Vagina (tissue), 2 donors: Measurements from ENCODE around the gene FIGNL1. TPM values are rescaled to one million over a fixed set of nuclear protein-coding genes. Genes with fewer than 3 reads are reported as not detected.

ENCODE experiments used
- DNase-seq, 2 donors: peaks; one replicate each; pipeline ENCODE4 v3.0.0-alpha.2; 2017; ENCODE audit errors: extremely low spot score in 2 of 2
- H3K27ac ChIP-seq: fragments of 200-600 bp; sonication (generic); one replicate; pipeline ENCODE4 v1.5.1; 2019
- H3K27me3 ChIP-seq: fragments of 200-600 bp; sonication (generic); one replicate; pipeline ENCODE4 v1.5.1; 2019
- H3K36me3 ChIP-seq, 2 donors: fragments of 200-600 bp; sonication (generic); one replicate each; pipeline ENCODE4 v1.5.1; 2017 to 2019
- H3K4me1 ChIP-seq: fragments of 200-600 bp; sonication (generic); one replicate; pipeline ENCODE4 v1.5.1; 2019
- H3K4me3 ChIP-seq, 2 donors: fragments of 200-600 bp; sonication (generic); 1 replicate in 1 of 2; 2 replicates in 1 of 2; pipeline ENCODE4 v1.5.1; 2016 to 2019
- H3K9me3 ChIP-seq: fragments of 200-600 bp; sonication (generic); one replicate; pipeline ENCODE4 v1.5.1; 2019
- POLR2A ChIP-seq, 2 donors: fragments of 450-650 bp; IDR thresholded peaks; one replicate each; pipeline ENCODE4 v1.6.1; 2017; ENCODE audit warnings: antibody characterized with exemption in 2 of 2, mild to moderate bottlenecking in 2 of 2, moderate library complexity in 2 of 2
- POLR2AphosphoS5 ChIP-seq, 2 donors: sonication (generic); formaldehyde crosslinking; IDR thresholded peaks; one replicate each; pipeline ENCODE4 v1.9.0; 2017; ENCODE audit warnings: antibody characterized with exemption in 2 of 2, mild to moderate bottlenecking in 2 of 2, low read depth in 1 of 2; ENCODE audit not compliant: insufficient read depth in 1 of 2
- intact Hi-C: fragments of 100-400 bp; cut with DNase I; formaldehyde crosslinking; loops from one replicate; pipeline ENCODE4 v1.15.1; 2023
- total RNA-seq: library from RNA; depleted of rRNA; stranded (reverse); fragments of >200 nt; gene quantifications from one replicate; pipeline ENCODE4 v1.2.3, GENCODE V29; 2016
- TF ChIP-seq, protein P1 (sequence below), 3 experiments: fragments of 450-650 bp in 2 of 3; fragments of 200-600 bp in 1 of 3; sonication (generic) in 1 of 3; IDR thresholded peaks; one replicate each; pipeline ENCODE4 v1.5.1; 2017 to 2019; ENCODE audit warnings: antibody characterized with exemption in 3 of 3, mild to moderate bottlenecking in 2 of 3, moderate library complexity in 2 of 3

FIGNL1 gene
- total RNA-seq, 1 donor from 2014 or later = 7.9 TPM

- TF ChIP-seq, protein P1, sequence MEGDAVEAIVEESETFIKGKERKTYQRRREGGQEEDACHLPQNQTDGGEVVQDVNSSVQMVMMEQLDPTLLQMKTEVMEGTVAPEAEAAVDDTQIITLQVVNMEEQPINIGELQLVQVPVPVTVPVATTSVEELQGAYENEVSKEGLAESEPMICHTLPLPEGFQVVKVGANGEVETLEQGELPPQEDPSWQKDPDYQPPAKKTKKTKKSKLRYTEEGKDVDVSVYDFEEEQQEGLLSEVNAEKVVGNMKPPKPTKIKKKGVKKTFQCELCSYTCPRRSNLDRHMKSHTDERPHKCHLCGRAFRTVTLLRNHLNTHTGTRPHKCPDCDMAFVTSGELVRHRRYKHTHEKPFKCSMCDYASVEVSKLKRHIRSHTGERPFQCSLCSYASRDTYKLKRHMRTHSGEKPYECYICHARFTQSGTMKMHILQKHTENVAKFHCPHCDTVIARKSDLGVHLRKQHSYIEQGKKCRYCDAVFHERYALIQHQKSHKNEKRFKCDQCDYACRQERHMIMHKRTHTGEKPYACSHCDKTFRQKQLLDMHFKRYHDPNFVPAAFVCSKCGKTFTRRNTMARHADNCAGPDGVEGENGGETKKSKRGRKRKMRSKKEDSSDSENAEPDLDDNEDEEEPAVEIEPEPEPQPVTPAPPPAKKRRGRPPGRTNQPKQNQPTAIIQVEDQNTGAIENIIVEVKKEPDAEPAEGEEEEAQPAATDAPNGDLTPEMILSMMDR (IDR thresholded peaks at IDR 0.05) = no peak
- TF ChIP-seq POLR2AphosphoS5 (IDR thresholded peaks at IDR 0.05; ENCODE audit: insufficient read depth in 1 of 2, low read depth in 1 of 2) (no peak), POLR2A (IDR thresholded peaks at IDR 0.05) (no peak)
- Histone ChIP-seq H3K27me3 (no peaks in the 10 kb centered on the region), H3K36me3 (no peaks in the 10 kb centered on the region), H3K4me1 (no peaks in the 10 kb centered on the region), H3K27ac (no peak overlapping the region), H3K9me3 (no peaks in the 10 kb centered on the region), H3K4me3 (no peak overlapping the region)
- intact Hi-C loops = no loop called here
- DNase-seq = no peak
Measured at GRCh38 chr7:50456371-50457123, 6.4 kb upstream of the FIGNL1 start.

DNA sequence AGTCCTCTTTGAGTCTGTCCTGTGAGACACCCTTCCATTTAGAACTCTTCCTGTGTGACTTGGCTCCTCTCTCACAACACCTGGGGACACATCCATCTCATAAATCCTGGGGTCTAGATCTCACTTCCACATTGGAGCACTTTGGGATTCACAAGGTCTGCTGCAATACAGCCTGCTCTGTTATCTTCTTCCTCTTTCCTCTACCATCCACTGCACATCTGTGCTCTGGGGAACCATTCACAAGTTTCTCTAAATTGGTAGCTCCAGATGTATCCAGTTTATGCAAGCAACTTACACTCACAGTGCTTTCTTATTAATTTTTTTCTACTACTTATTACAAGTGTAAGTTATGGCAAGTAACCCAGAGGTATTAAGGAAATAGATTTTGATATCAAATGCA lies 5.5 kb upstream of the FIGNL1 start:
- intact Hi-C loops = no loop called here
- H3K4me3 ChIP-seq = no peak overlapping the region
- no peaks in the 10 kb centered on the region for H3K9me3 ChIP-seq
- no peak for TF ChIP-seq POLR2A (IDR thresholded peaks at IDR 0.05)
- TF ChIP-seq, protein P1 (IDR thresholded peaks at IDR 0.05) = no peak
- no peak for TF ChIP-seq POLR2AphosphoS5 (IDR thresholded peaks at IDR 0.05; ENCODE audit: insufficient read depth in 1 of 2, low read depth in 1 of 2)
- H3K4me1 ChIP-seq = peaks cover 3% of the 10 kb centered on the region
- DNase-seq = no peak
- no peaks in the 10 kb centered on the region for H3K27me3 ChIP-seq
- H3K27ac ChIP-seq = no peak overlapping the region
- no peaks in the 10 kb centered on the region for H3K36me3 ChIP-seq

DNA sequence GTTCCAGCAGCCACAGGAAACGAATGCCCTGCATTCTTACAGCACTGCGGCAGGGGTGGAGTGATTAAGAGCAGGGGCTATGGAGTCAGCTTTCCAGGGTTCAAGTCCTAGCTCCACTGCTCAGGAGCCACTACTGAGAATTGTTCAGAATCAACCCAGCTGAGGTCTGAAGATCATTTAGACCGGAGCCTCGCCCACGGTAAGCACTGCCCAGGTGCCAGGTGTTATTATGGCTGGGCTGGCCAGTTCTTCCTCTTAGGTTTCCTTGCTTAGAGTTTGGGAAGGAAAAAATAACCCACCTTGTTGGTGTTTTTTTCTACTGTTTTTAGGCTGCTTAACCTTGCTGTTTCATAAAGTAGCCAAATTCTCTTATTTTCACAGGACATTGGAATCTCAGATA lies 4.8 kb upstream of the FIGNL1 start:
- H3K36me3 ChIP-seq = no peaks in the 10 kb centered on the region
- H3K27me3 ChIP-seq = no peaks in the 10 kb centered on the region
- no peak for DNase-seq
- intact Hi-C loops = no loop called here
- TF ChIP-seq, protein P1 (IDR thresholded peaks at IDR 0.05) = no peak
- TF ChIP-seq POLR2AphosphoS5 (IDR thresholded peaks at IDR 0.05; ENCODE audit: insufficient read depth in 1 of 2, low read depth in 1 of 2) = no peak
- no peak for TF ChIP-seq POLR2A (IDR thresholded peaks at IDR 0.05)
- H3K4me3 ChIP-seq = no peak overlapping the region
- peaks cover 4% of the 10 kb centered on the region for H3K4me1 ChIP-seq
- H3K27ac ChIP-seq = no peak overlapping the region
- H3K9me3 ChIP-seq = no peaks in the 10 kb centered on the region

DNA sequence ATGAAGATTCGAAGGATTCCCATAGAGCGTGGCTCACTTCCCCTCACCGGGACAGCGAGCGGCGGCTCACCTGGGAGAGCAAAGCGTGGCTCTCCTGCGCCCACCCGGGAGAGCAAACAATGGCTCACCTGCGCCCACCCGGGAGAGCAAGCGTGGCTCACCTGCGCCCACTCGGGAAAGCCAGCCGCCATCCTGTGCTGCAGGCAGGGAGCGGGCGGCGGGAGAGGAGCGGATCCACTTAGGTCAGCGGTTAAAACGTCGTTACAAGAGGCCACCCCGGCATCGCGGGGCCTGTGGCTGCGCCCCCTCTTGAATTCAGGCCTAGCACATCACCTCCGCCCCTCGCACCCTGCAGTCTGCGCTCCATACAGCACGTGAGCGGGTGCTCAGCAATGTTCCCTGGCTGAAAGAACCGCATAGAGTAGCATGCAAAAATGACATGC lies 461 bp upstream of the FIGNL1 start:
- peak overlapping the region; percentile 77 for H3K27ac ChIP-seq
- no peak for DNase-seq
- H3K36me3 ChIP-seq = peaks cover 0 to 11% of the 10 kb centered on the region in 2 donors
- TF ChIP-seq POLR2AphosphoS5 (IDR thresholded peaks at IDR 0.05; ENCODE audit: insufficient read depth in 1 of 2, low read depth in 1 of 2) = peak in 1 of 2 donors; percentile 8
- TF ChIP-seq, protein P1 (IDR thresholded peaks at IDR 0.05) = no peak
- intact Hi-C loops = no loop called here
- peaks cover 4% of the 10 kb centered on the region for H3K4me1 ChIP-seq
- H3K4me3 ChIP-seq = peak overlapping the region; percentile 67 to 76
- no peaks in the 10 kb centered on the region for H3K27me3 ChIP-seq
- no peaks in the 10 kb centered on the region for H3K9me3 ChIP-seq

- peak overlapping the region; percentile 77 for H3K27ac ChIP-seq
- H3K4me3 ChIP-seq = peak overlapping the region; percentile 67 to 76
Measured at GRCh38 chr7:50449501-50449880, 659 bp downstream of the FIGNL1 start.

More at GRCh38 chr7:50449501-50449880, 659 bp downstream of the FIGNL1 start:
- H3K4me1 ChIP-seq = peaks cover 4% of the 10 kb centered on the region
- H3K27me3 ChIP-seq = no peaks in the 10 kb centered on the region
- DNase-seq = no peak
- TF ChIP-seq POLR2A (IDR thresholded peaks at IDR 0.05) (no peak), POLR2AphosphoS5 (IDR thresholded peaks at IDR 0.05; ENCODE audit: insufficient read depth in 1 of 2, low read depth in 1 of 2) (no peak)
- TF ChIP-seq, protein P1 (IDR thresholded peaks at IDR 0.05) = no peak
- peaks cover 0 to 13% of the 10 kb centered on the region in 2 donors for H3K36me3 ChIP-seq
- intact Hi-C loops = no loop called here
- H3K9me3 ChIP-seq = no peaks in the 10 kb centered on the region
